ENCODE data around the gene EFL1.
"Not testable (repeated sequence)": the region's sequence is repeated elsewhere in the genome, so short reads cannot be mapped to it uniquely, and the experiment has no call there.

EFL1 gene

DNA sequence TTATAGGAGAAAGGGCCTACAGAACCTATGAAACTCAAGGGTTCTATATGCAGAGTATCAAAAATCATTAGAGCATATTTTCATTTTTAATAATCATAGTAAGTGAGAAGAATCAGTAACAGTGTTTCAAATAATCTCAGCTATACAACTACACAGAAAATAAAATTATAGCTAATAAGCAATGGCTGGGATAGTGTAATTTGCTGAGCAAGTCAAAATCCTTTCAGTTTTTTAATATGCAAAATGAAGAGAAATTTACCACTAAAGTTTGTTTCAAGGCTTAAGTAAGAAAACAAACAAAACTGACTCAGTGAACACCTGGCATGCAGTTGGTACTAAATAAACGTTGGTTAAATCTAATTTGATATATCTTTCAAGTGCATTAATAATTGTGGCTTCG lies 66.2 kb downstream of the EFL1 start:
- no peak for DNase-seq (ENCODE audit: low spot score)

DNA sequence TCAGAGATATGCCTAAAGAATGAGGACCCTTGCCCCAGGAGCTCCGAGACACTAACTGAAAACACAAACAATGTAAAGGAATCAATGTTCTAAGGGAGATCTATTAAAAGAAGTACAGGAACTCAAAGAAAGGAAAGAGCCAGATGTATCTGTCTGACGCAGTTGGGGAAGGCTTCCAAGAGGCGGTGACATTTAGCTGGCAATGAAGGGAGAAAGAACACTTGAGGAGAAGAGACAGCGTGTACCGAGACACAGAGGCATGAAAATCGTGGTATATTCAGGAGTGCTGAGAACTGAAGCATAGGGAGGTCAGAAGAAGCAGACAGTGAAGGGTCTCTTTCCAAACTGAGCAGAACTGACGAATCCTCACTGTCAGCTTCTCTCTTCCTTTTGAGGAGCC lies 66.7 kb downstream of the EFL1 start:
- DNase-seq (ENCODE audit: low spot score), result not testable (repeated sequence)

DNA sequence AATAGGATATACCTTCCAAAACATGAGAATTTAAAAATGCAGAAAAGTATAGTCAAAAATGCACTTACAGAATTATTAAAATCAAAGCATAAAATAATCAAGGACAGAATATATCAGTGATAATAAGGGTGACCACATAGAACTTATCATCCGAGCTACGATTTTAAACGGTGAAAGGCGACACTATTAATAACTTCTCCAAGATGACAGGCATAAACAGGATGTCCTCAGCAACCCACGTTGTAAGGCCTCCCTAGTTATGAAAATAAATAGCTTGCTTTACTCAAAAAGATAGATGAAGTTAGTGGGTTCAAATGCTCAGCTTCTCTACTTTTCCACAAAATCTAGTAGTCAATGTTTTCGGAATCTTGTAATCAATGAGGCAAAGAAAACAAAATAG lies 68.0 kb downstream of the EFL1 start:
- DNase-seq (ENCODE audit: low spot score), result not testable (repeated sequence)

DNA sequence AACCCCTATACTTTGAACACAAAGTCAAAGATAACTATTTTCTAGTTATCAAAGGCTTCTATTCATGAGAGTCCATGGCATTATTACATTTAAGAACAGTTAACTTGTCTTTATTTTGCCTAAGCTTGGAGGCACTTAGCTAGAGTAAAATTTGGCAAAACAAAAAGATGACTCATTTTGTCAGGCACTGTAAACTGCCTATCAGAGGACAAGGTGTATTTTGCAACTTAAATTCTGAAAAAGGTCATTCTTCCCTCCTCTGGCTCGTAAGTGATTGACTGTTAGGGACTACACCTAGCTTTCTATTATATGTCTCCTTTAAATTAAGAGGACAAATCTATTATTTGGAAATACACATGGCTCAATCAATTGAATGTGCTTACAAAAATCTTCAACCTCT lies 69.1 kb downstream of the EFL1 start:
- DNase-seq (ENCODE audit: low spot score), result not testable (repeated sequence)

DNA sequence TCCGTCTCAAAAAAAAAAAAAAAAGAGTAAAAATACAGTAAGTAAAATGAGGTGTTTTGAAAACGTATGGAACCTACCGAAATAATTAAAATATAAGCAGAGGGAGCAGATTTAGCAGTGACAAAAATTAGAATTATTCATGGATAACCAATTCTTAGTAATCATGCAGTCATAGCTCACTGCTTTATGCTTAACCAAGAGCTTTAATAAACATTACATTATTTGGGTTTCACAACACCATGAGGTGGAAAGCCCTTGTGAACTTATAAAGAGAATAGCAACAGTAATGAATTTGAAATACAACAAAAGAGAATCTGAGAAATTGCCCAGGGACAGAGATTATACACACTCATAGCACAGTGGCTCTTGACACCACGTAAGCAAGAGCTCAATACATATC lies 70.1 kb downstream of the EFL1 start:
- DNase-seq (ENCODE audit: low spot score), result not testable (repeated sequence)

DNA sequence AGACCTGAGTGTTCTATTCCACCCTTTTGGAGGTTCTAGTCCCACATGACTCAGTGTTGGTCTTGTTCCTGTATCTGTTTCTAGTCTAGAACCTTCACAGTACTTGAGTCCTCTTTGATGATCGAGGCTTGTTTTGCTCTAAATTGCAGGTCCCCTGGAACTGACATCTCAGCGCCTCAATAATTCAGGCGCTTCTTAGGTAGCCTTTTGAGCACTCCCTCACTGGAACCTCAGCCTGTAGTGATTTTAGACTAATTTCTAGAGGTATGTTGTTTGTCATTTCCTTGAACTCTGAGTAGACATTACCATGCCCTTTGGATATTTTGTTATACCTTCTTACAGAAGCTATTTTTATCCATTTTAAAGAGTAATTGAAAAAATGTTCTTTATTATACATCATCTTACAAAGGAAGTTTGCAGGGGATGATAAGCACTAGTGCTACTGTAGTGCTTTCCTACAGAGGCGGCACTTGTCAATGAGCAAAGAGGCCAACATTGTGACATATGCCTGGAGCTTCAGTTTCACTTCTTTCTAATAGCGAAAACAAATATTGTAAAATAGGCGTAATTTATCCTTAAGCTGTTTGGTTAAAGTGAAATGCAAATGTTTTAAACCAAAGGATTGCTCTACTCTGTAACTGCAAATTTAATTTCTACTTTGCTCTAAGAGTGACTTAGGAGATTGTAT lies 75.7 kb downstream of the EFL1 start:
- no peak for DNase-seq (ENCODE audit: low spot score)

DNA sequence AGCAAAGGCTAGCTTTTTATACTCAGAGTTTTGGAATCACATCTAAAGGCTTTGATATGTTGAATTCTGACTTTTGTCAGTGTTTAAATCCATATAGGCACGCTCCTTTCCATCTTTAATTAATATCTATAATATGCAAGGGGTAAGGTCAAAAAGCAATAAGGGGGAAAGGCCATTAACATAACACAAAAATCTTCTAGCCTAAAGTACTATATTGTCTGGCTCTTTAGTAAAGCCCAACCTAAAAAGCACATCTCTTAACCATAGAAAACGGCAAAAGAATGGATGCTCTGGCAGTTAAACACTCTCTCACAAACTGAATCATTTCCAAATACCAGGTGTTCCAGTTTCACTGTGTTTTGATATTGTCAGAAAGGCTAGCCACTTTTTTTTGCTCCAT lies 76.4 kb downstream of the EFL1 start:
- no peak for DNase-seq (ENCODE audit: low spot score)

DNA sequence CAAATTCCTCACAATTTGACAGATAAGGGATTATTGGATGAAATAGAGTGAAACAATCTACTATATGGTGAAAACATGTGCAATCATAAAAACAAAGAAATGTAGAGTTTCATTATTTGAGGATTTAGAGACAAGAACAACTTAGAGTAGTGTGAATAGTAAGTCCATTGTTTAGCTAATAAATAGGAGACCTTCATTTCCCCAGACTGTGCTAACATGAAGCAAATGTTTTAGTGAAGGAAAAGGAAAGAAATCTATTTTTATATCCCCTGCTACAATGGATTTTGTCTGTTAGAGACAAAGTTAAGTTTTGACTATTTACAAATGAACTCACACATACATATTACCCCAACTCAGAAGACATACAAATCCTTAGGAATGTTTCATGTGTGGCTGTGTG lies 77.8 kb downstream of the EFL1 start:
- no peak for DNase-seq (ENCODE audit: low spot score)

DNA sequence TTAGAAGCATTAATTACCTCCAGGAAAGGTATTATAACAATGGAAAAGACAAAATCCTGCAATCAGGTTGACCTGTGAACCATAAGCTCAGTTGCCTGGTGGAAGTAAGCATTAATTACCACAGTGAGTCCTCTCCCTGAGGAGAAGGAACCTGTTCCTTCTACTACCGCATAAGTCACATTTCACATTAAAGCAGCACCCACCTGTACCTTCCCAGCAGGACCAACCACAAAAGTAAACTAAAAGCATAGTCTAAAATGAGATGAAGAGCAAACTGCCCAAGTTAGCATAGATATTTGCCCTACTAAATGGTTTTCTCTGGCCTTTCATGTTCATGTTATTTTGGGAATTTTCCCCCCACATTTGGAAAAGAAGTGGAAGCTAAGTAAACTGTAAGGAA lies 78.2 kb downstream of the EFL1 start:
- DNase-seq (ENCODE audit: low spot score), result no peak

DNA sequence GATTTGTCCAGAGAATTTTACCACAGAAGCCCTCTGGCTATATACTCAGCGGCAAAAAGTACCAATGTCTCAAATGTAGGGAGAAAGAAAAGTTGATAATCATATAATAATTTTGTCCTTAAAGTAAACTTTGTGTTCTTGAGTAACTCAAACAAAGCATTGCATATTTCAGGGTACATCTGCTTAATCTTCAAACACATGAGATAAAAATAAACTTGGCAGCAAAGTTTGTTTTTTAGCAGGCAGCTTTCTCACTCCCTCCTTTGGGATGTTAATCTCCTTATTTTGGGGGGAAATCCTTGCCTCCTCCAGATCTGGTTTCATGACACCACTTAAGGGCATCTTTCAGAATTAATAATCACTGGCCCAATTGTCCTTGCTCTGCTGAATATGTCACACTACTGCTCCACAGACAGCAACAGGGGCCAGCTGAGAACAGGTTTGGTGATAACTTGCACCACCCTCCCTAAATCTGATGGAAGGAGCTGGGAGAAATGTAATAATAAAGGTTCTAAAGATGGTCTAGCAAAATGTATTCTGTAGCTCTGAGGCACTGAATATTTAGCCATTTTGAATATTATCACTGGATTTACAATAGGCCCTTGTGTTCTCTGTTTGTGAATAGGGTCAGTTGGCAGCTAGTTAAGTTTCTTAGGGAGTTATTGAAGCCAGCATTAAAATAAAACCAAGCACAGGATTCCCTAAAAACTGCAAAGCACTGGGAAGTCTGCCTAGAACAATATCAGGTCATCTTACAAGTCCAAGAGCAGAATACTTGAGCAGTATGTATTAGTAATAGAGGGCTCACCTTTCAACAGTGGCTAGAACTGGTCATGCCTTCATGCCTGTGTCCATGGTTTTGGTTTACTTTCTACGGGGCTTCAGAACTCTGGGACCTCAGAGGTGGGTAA lies 79.2 kb downstream of the EFL1 start:
- DNase-seq (ENCODE audit: low spot score), result no peak

DNA sequence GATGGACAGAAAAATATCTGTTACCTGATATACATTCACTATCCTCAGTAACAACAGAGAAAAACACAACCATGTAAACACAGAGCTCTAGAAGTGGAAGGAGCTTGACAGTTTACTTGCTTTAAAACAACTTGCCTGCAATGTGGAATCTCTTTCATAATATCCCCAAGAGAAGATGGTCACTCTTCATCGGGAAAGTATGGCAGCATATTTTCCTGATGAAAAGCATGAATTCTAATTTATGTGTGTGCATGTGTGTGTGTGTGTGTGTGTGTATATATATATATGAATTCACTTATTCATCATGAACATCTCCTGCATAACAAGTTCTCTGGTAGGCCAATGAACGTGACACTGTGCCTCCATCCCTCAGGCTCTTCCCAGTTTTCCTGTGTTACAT lies 81.2 kb downstream of the EFL1 start:
- no peak for DNase-seq (ENCODE audit: low spot score)

DNA sequence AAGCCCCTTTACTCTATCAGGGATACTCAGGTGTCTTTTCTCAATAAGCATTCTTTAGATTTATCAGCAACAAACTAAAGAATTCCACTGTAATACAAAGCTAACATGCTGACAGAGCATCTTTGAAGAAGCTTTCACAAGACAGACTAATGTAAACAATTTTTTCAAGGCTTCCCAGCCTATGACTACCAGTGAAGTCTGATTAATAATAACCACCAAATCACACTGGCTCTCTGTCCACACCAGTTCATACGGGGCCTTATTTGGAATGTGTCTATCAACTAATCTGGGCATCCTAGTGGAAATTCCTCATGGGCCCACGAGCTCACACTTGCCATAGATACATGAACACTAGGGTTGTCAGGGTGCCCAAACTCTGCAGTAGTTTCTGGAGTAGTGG lies 84.5 kb downstream of the EFL1 start:
- no peak for DNase-seq (ENCODE audit: low spot score)

DNA sequence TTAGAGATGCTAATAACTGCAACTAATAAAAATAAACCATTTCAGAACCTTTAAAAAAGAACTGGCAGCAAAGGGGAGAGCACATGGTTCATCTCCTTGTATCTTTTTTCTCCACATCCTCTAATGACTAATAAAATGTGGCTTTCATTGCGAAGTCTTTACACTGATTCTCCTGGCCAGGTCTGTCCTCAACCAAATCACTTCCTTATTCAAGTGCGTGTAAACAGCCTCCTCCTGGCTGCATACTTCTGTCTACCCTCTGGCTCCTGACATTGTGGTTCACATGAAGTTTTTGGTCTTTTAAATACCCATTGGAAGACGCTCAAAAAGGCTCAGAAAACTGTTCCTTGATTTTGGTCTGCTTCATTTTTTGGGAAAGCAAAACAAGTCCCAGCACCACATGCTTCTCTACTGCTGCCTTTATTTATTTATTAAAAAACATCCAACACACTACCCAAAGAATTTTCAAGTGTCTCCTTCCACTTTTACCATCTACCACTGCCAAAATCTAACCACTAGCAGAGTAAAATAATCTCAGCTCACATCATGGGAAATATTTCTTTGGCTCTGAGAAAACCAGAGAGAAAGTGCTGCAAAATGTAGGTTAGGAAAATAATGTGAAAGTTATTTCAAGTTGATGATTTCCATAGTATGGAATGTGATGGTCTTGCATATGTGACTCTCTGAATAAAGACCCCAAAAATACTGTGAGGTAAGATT lies 85.1 kb downstream of the EFL1 start:
- DNase-seq (ENCODE audit: low spot score), result no peak

DNA sequence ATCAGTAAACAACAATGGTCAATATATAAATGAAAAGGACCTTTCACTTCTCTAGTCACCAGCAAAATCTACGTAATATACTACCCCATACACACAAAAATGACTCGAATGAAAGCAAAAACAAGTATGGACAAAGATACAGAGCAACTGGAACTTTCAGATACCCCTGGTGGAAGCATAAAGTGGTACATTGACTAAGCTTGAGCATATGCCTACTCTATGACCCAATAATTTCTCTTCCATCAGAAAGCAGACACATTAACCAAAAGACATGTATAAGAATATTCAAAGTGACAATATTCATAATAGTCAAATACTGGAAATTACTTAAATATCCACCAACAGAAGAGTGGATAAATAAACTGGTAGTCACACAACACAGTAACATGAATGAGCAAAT lies 86.0 kb downstream of the EFL1 start:
- no peak for DNase-seq (ENCODE audit: low spot score)

DNA sequence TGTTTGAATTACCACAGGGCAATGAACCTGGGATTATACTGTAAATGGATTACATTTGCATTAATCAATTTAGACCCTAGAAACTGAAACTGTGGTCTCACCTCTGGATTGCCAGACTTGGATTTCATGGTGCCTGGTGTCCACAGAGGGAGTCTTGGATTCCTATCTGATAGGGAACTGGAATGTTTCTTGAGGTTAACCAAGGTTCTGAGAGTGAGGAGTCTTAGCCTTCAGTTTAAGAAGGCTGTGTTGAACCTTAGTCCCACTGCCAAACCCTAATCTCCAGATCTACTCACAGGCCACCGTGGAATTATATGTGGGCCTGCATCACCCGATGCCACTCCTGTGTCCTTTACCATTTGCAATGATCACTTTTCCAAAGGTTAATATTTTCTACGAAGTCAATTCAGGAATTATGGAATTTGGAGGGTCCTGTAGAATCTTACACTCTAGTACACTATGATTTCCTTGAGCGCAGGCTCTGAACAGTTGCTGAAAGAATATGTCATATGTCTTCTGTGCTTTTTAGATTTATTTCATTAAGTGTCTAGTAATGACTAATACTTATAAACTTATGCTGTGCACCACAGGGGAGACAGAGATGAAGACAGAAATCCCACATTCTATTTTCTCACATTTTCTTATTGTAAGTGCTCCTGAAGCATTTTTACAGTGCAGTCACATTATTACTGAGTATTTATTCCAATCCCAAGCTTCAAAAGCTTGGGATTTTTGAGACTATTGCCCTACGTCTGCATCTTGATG lies 87.9 kb downstream of the EFL1 start:
- no peak for DNase-seq (ENCODE audit: low spot score)

DNA sequence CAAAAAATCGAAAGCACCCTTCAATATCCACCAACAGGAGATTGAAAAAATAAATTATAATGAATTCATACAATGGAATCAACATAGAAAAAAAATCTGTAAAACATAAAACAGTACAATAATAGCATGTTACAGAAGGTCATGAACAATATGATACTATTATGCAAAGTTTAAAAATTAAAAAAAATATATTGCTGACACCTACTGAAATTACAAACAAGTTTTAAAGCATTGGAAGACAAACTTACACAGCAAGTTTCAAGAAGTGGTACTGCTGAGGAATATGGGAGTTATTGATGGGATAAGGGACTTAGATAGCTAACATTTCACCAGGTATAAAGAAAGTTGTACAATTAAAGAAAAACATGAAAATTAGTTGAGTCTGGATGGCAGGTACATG lies 89.4 kb downstream of the EFL1 start:
- no peak for DNase-seq (ENCODE audit: low spot score)

DNA sequence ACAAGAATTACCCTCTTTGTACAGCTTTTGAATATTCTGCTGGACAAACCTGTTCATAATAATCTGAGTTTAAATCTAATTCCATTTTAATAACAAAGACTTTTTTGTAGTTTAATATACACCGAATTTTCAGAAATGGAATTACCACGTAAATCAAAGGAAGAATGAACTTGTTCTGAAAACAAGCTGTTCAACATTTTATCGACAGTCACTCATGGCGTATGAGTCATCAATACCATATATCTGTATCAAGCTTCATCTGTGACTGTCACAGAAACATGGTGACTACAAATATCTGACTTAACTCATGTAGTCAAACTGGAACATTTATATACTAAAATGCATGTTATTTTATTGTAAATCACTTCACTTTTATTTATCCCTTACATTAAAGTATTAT lies 90.0 kb downstream of the EFL1 start:
- DNase-seq (ENCODE audit: low spot score), result no peak

DNA sequence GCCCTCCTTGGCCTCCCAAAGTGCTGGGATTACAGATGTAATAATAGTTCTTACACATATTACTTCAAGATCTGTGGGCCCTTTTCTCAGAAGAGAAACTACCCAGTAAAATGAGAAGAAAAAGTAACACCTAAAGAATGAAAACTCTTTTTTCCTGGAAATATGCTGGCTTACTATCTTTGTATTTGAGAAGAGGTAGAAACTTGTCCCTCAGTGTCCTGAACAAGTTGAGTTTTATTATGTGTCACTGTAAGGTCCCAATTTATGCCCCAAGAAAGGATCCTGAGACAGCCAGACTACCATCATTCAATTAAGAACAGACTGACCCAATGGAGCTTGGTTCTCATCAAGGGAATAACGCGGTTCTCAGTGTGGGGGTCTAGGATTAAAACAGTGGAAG lies 93.8 kb downstream of the EFL1 start:
- DNase-seq (ENCODE audit: low spot score), result no peak

DNA sequence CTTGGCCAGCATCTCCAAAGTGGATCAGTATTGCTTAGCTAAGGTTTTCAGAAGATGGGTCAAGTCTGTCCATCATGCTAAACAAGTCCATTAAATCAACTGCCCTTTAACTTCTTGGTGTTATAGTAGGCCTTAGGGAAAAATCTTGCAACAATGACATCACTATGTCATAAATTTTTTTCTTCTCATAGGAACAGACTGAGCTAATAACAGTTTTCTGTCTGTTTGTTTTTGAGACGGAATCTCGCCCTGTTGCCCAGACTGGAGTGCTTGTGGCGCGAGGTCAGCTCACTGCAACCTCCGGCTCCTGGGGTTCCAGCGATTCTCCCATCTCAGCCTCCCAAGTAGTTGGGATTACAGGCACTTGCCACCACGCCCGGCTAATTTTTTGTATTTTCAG lies 94.2 kb downstream of the EFL1 start:
- no peak for DNase-seq (ENCODE audit: low spot score)

DNA sequence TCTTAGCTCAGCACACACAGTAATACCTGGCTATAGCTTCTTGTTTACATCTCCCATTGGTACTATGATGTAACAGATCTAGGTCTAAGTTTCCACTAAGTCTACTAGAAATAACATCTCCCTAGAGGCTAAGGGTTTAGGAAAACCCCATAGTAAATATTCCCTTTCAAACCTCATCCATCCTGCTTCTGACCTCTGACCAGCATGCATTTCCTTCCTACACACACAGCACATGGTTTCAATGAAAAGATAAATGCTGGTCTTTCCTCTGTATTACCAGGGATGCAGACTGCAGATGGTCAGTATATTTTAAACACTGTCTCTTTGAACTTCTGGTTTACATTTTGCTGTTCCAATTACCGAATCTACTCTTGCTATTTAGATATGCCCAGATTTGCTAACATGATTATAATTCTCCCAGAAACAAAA lies 96.6 kb downstream of the EFL1 start:
- DNase-seq (ENCODE audit: low spot score), result no peak

DNA sequence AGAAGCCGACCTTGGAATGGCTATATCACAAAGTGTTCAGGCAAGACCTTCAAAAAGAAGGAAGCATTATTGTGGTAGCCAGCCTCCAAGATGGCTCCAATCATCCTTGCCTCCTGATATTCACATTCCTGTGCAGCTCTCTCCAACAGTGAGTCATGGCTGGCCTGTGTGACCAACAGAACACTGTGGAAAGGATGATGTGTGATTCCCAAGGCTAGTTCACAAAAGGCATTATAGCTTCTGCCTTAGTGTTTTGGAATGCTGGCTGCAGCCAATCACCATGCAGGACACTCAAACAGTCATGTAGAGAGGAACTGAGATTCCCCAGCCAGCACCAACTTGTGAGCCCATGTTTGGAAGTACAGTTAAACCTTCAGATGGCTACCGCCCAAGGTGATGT lies 102.6 kb downstream of the EFL1 start:
- DNase-seq (ENCODE audit: low spot score), result no peak

DNA sequence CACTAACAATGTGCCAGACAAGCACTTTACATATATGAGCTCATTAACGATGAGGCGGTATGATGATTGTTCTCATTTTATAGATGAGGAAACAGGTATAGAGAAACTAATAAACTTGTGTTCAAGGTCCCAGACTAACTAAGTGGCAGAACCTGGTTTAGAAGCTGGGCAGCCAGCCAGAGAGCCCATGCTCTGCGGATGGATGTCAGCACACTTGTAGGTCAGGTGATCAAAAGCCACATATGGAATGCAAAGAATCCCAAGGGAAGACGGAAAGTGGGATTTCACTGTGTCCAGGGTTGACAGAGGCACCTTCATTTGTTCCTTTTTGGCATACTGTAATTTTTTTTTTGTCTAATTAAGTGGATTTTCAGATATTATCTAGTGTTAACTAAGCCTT lies 103.7 kb downstream of the EFL1 start:
- no peak for DNase-seq (ENCODE audit: low spot score)

All from NAMALWA (cell line).